ENCODE data around the gene WASF1.
"Not testable (repeated sequence)": the region's sequence is repeated elsewhere in the genome, so short reads cannot be mapped to it uniquely, and the experiment has no call there.

The WASF1 gene

DNA sequence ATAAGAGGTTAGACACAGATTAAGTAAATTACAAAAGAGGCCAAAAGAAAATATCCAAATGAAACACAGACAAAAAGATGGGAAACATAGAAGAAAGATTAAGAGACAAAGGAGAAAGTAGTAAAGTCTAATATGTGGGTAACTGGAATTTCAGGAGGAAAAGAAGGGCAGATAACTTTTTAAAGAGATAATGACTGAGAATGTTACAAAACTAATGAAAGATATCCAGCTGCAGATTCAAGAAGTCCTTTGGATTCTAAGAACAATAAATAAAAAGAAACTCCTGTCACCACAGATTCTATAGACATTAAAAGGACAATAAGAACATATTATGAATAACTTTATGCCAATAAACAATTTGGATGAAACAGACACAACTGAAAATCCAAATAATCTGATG is 90.1 kb downstream of the WASF1 start:
- no peak for DNase-seq (ENCODE audit: low read depth)

DNA sequence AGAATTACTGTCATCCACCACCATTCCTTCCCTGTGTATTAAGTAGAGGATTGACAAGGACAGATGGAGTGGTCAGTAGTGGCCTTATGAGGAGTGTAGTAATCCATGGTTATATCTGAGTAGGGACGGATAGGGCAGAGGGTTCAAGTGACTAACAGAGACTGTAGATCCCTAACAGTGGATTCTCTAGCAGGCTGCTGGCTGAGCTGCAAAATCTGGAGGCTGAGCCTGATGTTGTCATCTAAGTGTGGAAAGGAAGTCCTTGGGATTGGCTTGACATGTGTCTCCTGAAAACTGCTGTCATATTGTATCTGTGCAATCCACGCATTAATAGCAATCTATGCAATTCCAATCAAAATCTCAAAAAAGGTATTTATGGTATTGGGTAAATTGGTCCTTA is 94.2 kb downstream of the WASF1 start:
- DNase-seq (ENCODE audit: low read depth) = no peak

- DNase-seq (ENCODE audit: low read depth) = no peak
Observed at GRCh38 chr6:110083875-110084585, 95.4 kb downstream of the WASF1 start.

- no peak for DNase-seq (ENCODE audit: low read depth)
Observed at GRCh38 chr6:110075406-110075805, 104.1 kb downstream of the WASF1 start.

- not testable (repeated sequence) for DNase-seq (ENCODE audit: low read depth)
Observed at GRCh38 chr6:110073474-110073873, 106.0 kb downstream of the WASF1 start.

DNA sequence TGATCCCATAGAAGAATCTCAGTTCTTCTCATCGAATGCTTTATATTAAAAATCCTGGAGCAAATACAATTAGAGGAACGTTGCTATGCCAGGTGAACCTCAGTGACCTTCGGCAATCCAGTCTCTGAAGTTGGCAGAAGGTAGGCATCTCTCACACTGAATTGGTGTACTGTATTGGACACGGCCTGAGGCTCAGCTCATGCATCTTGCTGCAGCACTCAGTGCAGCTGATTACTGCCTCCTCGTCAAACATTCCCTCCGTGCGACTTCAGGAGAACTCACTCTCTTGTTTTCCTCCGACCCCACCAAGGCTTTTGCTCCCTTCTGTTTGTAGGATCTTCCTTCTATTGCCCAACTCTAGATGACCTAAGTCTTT is 110.9 kb downstream of the WASF1 start:
- DNase-seq (ENCODE audit: low read depth) = no peak

DNA sequence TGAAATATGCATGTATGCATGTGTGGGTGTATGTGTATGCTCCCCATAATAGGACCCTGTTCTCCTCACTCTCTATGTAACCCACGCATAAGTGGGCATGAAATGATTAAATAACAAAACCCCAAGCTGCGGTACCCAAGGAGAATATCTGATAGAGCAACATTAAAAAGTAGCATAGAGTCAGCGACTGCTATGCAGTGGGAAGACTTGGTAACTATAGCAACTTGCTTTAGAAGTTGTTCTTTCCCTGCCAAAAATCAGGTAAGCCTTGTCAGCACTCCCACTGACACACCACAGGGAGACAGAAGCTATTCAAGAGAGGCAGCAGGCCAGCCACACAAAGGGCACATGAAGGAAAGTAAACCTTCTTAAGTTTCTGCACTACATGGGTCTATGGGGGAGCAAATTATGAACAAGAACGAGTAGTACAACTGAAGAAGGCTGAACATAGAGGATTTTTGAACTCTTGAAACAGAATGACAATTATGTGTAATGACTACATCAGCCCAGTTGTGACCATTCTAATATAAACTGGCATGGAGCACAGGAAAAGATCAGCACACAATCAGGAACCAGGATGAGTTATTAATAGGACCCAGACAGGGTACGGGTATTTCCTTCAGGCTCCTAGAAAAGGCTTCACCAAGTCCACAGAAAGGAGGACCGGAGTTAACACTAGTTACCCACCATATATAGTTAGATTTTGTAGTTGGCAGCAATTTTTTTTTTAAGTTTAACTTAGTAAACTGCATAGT is 111.5 kb downstream of the WASF1 start:
- no peak for DNase-seq (ENCODE audit: low read depth)

DNA sequence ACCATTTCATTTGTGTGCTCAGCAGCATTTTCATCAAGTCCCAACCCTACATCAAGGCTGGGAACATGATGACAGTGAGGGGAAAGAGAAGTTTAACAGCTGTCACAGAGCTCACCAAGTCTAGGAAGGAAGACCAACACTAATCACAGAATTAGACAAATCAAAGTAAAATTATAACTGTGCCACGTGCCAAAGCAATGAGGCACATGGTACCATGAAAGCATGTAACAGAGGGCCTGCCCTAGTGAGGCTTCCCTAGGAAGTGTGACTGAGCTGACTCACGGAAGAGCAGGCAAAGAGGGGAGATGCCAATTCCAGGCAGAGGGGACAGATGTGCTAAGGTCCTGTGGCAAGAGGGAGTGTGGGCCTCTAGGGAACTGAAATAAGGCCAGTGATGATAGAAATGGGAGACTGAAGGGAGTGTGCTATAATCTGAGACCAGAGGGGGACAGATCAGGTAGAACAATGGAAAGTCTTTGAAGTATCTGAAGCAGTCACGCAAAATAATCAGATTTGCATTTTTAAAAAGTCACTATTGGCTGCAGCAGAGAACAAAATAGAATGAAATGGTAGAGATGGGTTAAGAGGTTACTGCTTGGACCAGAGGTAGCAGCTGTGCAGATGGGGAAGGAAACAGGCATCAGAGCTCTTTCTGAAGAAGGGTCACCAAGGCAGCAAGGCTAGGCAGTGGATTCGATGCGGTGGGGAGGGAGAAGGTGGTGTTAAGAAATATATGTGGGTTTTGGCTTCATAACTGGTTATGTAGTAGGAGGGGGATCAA is 114.5 kb downstream of the WASF1 start:
- no peak for DNase-seq (ENCODE audit: low read depth)

GRCh38 chr6:110063594-110064263 is 115.7 kb downstream of the WASF1 start:
- DNase-seq (ENCODE audit: low read depth) = no peak

GRCh38 chr6:110055387-110055735 is 124.1 kb downstream of the WASF1 start:
- no peak for DNase-seq (ENCODE audit: low read depth)

- no peak for DNase-seq (ENCODE audit: low read depth)
Observed at GRCh38 chr6:110054664-110055386, 124.6 kb downstream of the WASF1 start.

GRCh38 chr6:110053395-110054240 is 125.9 kb downstream of the WASF1 start:
- DNase-seq (ENCODE audit: low read depth) = no peak

DNA sequence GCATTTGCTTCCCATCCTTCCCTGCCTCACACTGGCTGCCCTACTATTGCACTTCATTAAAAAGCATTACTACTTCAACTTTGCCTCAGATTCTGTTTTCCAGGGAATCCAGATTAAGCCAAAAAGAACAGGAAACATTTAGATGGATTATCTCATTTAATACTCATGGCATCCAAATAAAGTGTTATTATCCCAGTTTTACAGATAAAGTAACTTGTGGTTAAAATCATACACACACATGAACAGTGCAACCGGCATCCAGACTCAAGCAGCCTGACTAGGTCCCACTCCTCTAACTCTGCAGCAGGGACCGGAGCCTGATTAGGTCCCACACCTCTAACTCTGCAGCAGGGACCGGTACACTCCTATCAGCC is 129.0 kb downstream of the WASF1 start:
- DNase-seq (ENCODE audit: low read depth) = no peak
